LNCAP (cell line): ENCODE results near the gene FBXO40.

Experiments
- CTCF ChIP-seq: fragments of 450-650 bp; IDR thresholded peaks from 2 replicates; pipeline ENCODE4 v1.5.1; 2017; ENCODE audit warnings: mild to moderate bottlenecking

The FBXO40 gene

GRCh38 chr3:121661376-121661775 lies 68.2 kb downstream of the FBXO40 start:
- TF ChIP-seq CTCF = no peak

GRCh38 chr3:121662742-121663141 lies 69.6 kb downstream of the FBXO40 start:
- no peak for TF ChIP-seq CTCF

GRCh38 chr3:121663171-121663847 lies 70.1 kb downstream of the FBXO40 start:
- no peak for TF ChIP-seq CTCF

- no peak for TF ChIP-seq CTCF
Observed at GRCh38 chr3:121665488-121665887, 72.3 kb downstream of the FBXO40 start.

GRCh38 chr3:121667333-121667732 lies 74.2 kb downstream of the FBXO40 start:
- no peak for TF ChIP-seq CTCF

GRCh38 chr3:121670676-121671075 lies 77.5 kb downstream of the FBXO40 start:
- TF ChIP-seq CTCF = no peak

- no peak for TF ChIP-seq CTCF
Observed at GRCh38 chr3:121677141-121677540, 84.0 kb downstream of the FBXO40 start.
